Neuronal stem cell (in vitro differentiated cells): ENCODE data around the gene SH3TC2.

ENCODE experiments used
- DNase-seq: peaks from one replicate; pipeline ENCODE4 v3.0.0-alpha.2; 2013; ENCODE audit warnings: low spot score
- H2AFZ ChIP-seq: one replicate; pipeline ENCODE4 v1.6.1; 2013; ENCODE audit warnings: mild to moderate bottlenecking, low read length, inconsistent platforms
- H2AK5ac ChIP-seq: 2 replicates; pipeline ENCODE4 v1.6.1; 2013; ENCODE audit warnings: low read depth, mild to moderate bottlenecking, inconsistent platforms, low read length, moderate library complexity, mixed read lengths
- H2BK120ac ChIP-seq: 2 replicates; pipeline ENCODE4 v1.6.1; 2013; ENCODE audit warnings: low read depth, mild to moderate bottlenecking, inconsistent platforms, low read length, moderate library complexity, mixed read lengths
- H2BK12ac ChIP-seq: one replicate; pipeline ENCODE4 v1.6.1; 2013; ENCODE audit warnings: low read length, inconsistent platforms
- H2BK15ac ChIP-seq: 2 replicates; pipeline ENCODE4 v1.6.1; 2013; ENCODE audit warnings: mild to moderate bottlenecking, low read length, inconsistent platforms, mixed read lengths
- H2BK5ac ChIP-seq: one replicate; pipeline ENCODE4 v1.6.1; 2013; ENCODE audit warnings: inconsistent platforms, mild to moderate bottlenecking, low read length, moderate library complexity
- H3K14ac ChIP-seq: one replicate; pipeline ENCODE4 v1.6.1; 2013; ENCODE audit warnings: low read length, inconsistent platforms
- H3K18ac ChIP-seq: 2 replicates; pipeline ENCODE4 v1.6.1; 2013; ENCODE audit warnings: low read length, inconsistent platforms
- H3K23ac ChIP-seq: 2 replicates; pipeline ENCODE4 v1.6.1; 2013; ENCODE audit warnings: low read depth, mild to moderate bottlenecking, mixed read lengths, low read length, inconsistent platforms; ENCODE audit not compliant: poor library complexity
- H3K27ac ChIP-seq: replicated peaks from 3 replicates; pipeline ENCODE4 v1.5.1; 2013; ENCODE audit warnings: low read length, inconsistent platforms
- H3K27me3 ChIP-seq, 3 experiments: 2 replicates each; pipeline ENCODE4 v1.6.1; 2013; ENCODE audit warnings: low read length in 3 of 3, mild to moderate bottlenecking in 2 of 3, inconsistent platforms in 1 of 3, low read depth in 1 of 3, mixed read lengths in 1 of 3, moderate library complexity in 1 of 3; ENCODE audit not compliant: control insufficient read depth in 3 of 3, insufficient read depth in 3 of 3
- H3K36me3 ChIP-seq, 2 donors: replicated peaks in 1 of 2; 2 replicates each; pipeline ENCODE4 v1.6.1; 2013; ENCODE audit warnings: low read length in 2 of 2; ENCODE audit not compliant: control insufficient read depth in 2 of 2, insufficient read depth in 2 of 2
- H3K4ac ChIP-seq: 2 replicates; pipeline ENCODE4 v1.6.1; 2013; ENCODE audit warnings: inconsistent platforms, mild to moderate bottlenecking, low read length, moderate library complexity
- H3K4me1 ChIP-seq, 2 donors: 1 replicate in 1 of 2; 2 replicates in 1 of 2; pipeline ENCODE4 v1.6.1; 2013; ENCODE audit warnings: low read length in 2 of 2, low read depth in 1 of 2; ENCODE audit not compliant: control insufficient read depth in 2 of 2, insufficient read depth in 1 of 2
- H3K4me2 ChIP-seq: one replicate; pipeline ENCODE4 v1.6.1; 2013; ENCODE audit warnings: mild to moderate bottlenecking, low read length, inconsistent platforms; ENCODE audit not compliant: insufficient read depth, poor library complexity, severe bottlenecking
- H3K4me3 ChIP-seq, 2 donors: 2 replicates each; pipeline ENCODE4 v1.5.1; 2013; ENCODE audit warnings: low read length in 2 of 2, mild to moderate bottlenecking in 2 of 2, inconsistent platforms in 1 of 2, moderate library complexity in 1 of 2
- H3K79me1 ChIP-seq: one replicate; pipeline ENCODE4 v1.6.1; 2013; ENCODE audit warnings: low read depth, mild to moderate bottlenecking, inconsistent platforms, low read length, moderate library complexity
- H3K9ac ChIP-seq: one replicate; pipeline ENCODE4 v1.6.1; 2013; ENCODE audit warnings: mild to moderate bottlenecking, low read depth, low read length, inconsistent platforms; ENCODE audit not compliant: poor library complexity
- H3K9me3 ChIP-seq, 2 donors: replicated peaks in 1 of 2; 2 replicates each; pipeline versions ENCODE3 to v1.6.1; 2013; ENCODE audit warnings: low read length in 2 of 2, mild to moderate bottlenecking in 2 of 2, inconsistent platforms in 1 of 2, low read depth in 1 of 2, mixed read lengths in 1 of 2, moderate library complexity in 1 of 2; ENCODE audit not compliant: control insufficient read depth in 2 of 2, insufficient read depth in 1 of 2
- H4K8ac ChIP-seq: one replicate; pipeline ENCODE4 v1.6.1; 2013; ENCODE audit warnings: low read depth, mild to moderate bottlenecking, inconsistent platforms, low read length, moderate library complexity
- H4K91ac ChIP-seq: one replicate; pipeline ENCODE4 v1.6.1; 2013; ENCODE audit warnings: low read length, low read depth, mild to moderate bottlenecking, inconsistent platforms; ENCODE audit not compliant: poor library complexity
- WGBS, 2 donors: extraction: QIAGEN DNeasy Blood & Tissue Kit; methylation state at CpG; one replicate each; pipeline ENCODE4 v1.1.7; 2013; ENCODE audit warnings: missing lambda C conversion rate in 2 of 2, mixed read lengths in 1 of 2; ENCODE audit not compliant: insufficient read length in 2 of 2, insufficient replicate concordance in 1 of 2; ENCODE audit errors: extremely low coverage in 2 of 2; 5-methylcytosine and 5-hydroxymethylcytosine counted together

SH3TC2 gene

DNA sequence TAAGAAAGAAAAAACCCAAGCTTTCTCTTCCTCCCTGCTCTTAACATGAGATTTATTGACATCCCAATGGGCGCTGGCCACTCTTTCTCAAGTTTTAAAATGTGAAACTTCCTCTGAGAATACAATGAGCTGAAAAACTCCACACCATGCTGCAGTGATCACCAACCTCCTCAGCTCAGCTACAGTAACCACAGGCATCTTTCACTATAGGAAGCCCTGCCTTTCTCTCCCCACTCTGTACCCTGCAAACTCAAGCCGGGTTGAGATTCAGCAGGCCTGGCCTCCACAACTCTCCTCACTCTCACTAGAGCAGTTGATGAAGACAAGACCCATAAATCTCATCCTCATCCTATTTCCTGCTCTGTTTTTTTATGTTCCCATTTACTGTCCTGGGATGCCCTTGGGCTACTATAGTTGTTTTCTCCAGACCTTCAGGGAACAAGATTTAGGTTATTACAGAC lies 48.3 kb downstream of the SH3TC2 start:
- H4K8ac ChIP-seq = no peak overlapping the region
- H3K9ac ChIP-seq = no peak overlapping the region
- H2BK12ac ChIP-seq = no peak overlapping the region
- H3K27me3 ChIP-seq = no peaks in the 10 kb centered on the region
- no peaks in the 10 kb centered on the region for H3K79me1 ChIP-seq
- H2BK120ac ChIP-seq = no peak overlapping the region
- DNase-seq = no peak
- H3K27ac ChIP-seq = no peak overlapping the region
- H3K36me3 ChIP-seq = no peaks in the 10 kb centered on the region
- no peak overlapping the region for H3K14ac ChIP-seq
- H3K4me2 ChIP-seq = no peak overlapping the region
- H3K4me1 ChIP-seq = no peaks in the 10 kb centered on the region
- no CpG with 5 or more reads among the region's 2 CpGs for WGBS, 2 donors
- no peak overlapping the region for H3K18ac ChIP-seq
- no peak overlapping the region for H3K23ac ChIP-seq
- H2AFZ ChIP-seq = no peak overlapping the region
- no peak overlapping the region for H3K4ac ChIP-seq
- H2BK5ac ChIP-seq = no peak overlapping the region
- no peaks in the 10 kb centered on the region for H3K9me3 ChIP-seq
- no peak overlapping the region for H4K91ac ChIP-seq
- H2AK5ac ChIP-seq = no peak overlapping the region
- no peak overlapping the region for H2BK15ac ChIP-seq
- H3K4me3 ChIP-seq = no peak overlapping the region

DNA sequence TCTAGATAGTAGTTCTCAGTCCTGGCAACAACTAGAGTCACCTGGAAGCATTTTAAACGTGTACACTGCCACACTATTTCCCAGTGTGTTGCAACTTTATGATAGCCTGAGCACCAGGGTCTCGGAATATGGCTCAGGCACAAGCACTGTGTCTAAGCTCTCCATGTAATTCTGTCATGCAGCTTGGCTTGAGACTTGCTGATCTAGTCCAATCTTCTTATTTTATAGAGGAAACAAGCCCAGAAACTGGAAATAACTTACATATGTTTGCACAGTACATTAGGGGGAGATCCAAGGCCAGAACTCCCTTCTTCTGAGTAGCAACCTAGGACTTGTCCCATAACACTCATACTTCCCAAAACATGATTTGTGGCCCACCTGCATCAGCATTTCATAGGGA lies 49.1 kb downstream of the SH3TC2 start:
- no peak overlapping the region for H3K4me2 ChIP-seq
- H4K8ac ChIP-seq = no peak overlapping the region
- H3K18ac ChIP-seq = no peak overlapping the region
- DNase-seq = no peak
- no peak overlapping the region for H2BK5ac ChIP-seq
- H3K36me3 ChIP-seq = no peaks in the 10 kb centered on the region
- no peaks in the 10 kb centered on the region for H3K27me3 ChIP-seq
- no peak overlapping the region for H3K14ac ChIP-seq
- H3K9ac ChIP-seq = no peak overlapping the region
- H3K27ac ChIP-seq = no peak overlapping the region
- H4K91ac ChIP-seq = no peak overlapping the region
- no peak overlapping the region for H2BK15ac ChIP-seq
- no peak overlapping the region for H2AK5ac ChIP-seq
- no peaks in the 10 kb centered on the region for H3K4me1 ChIP-seq
- H3K4ac ChIP-seq = no peak overlapping the region
- H3K23ac ChIP-seq = no peak overlapping the region
- H2AFZ ChIP-seq = no peak overlapping the region
- no peaks in the 10 kb centered on the region for H3K79me1 ChIP-seq
- H3K4me3 ChIP-seq = no peak overlapping the region
- WGBS, 2 donors = no CpG with 5 or more reads among the region's 2 CpGs
- H2BK12ac ChIP-seq = no peak overlapping the region
- no peaks in the 10 kb centered on the region for H3K9me3 ChIP-seq
- no peak overlapping the region for H2BK120ac ChIP-seq

DNA sequence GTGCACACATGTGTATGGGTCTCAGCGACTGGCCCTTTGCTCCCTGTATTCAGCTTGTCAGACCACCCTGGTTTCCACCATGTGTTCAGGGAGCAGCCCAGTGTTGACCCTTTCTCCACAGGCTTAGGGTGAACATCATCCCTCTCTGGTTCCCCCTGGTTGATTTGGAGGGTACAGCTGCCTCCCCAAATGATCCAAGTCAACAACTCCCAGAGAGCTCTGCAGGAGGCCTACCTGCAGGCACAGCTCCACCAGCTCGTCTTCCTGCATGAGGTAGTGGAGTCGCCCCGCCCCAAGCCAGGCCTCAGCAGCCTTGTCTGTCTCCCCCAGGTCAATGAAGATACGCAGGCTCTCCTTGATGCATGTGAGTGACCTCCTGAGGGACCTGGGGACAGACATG lies 50.5 kb downstream of the SH3TC2 start:
- Histone ChIP-seq H3K4me3 (no peak overlapping the region), H3K79me1 (no peaks in the 10 kb centered on the region), H3K18ac (no peak overlapping the region), H2AK5ac (no peak overlapping the region), H4K91ac (no peak overlapping the region), H3K4me1 (no peaks in the 10 kb centered on the region), H4K8ac (no peak overlapping the region), H2BK15ac (no peak overlapping the region), H2BK12ac (no peak overlapping the region), H3K9ac (no peak overlapping the region), H3K36me3 (no peaks in the 10 kb centered on the region), H3K9me3 (no peaks in the 10 kb centered on the region), H2BK5ac (no peak overlapping the region), H2BK120ac (no peak overlapping the region), H2AFZ (no peak overlapping the region), H3K27ac (no peak overlapping the region), H3K4ac (no peak overlapping the region), H3K27me3 (no peaks in the 10 kb centered on the region), H3K23ac (no peak overlapping the region), H3K14ac (no peak overlapping the region), H3K4me2 (no peak overlapping the region)
- no CpG with 5 or more reads among the region's 5 CpGs for WGBS, 2 donors
- DNase-seq = no peak

DNA sequence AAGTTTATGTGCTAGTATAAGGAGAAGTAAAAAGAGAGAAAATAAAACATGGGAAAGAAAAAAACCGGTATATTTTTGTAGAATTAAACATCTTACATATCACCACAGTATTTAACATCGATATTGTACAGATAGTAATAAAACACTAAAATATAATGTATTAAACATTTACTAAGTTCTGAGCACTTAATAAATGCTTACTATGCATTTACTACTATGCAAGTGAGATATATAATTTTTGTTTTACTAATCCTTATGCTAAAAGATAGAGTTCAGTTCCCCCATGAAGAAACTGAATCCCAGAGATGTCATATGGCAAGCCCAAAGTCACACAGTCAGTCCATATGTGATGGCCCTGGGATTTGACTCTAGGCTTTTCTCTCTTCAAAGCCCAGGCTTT lies 51.1 kb downstream of the SH3TC2 start:
- no peak overlapping the region for H2BK5ac ChIP-seq
- H3K79me1 ChIP-seq = no peaks in the 10 kb centered on the region
- H3K27me3 ChIP-seq = no peaks in the 10 kb centered on the region
- no peaks in the 10 kb centered on the region for H3K4me1 ChIP-seq
- no peak overlapping the region for H4K91ac ChIP-seq
- DNase-seq = no peak
- H2BK15ac ChIP-seq = no peak overlapping the region
- H3K23ac ChIP-seq = no peak overlapping the region
- H3K4me2 ChIP-seq = no peak overlapping the region
- no peak overlapping the region for H2AK5ac ChIP-seq
- no peak overlapping the region for H3K4me3 ChIP-seq
- no peak overlapping the region for H2BK120ac ChIP-seq
- H3K9ac ChIP-seq = no peak overlapping the region
- no peak overlapping the region for H2BK12ac ChIP-seq
- no peak overlapping the region for H3K4ac ChIP-seq
- no peak overlapping the region for H4K8ac ChIP-seq
- H3K18ac ChIP-seq = no peak overlapping the region
- WGBS, 2 donors = no CpG with 5 or more reads among the region's 2 CpGs
- H3K9me3 ChIP-seq = no peaks in the 10 kb centered on the region
- H2AFZ ChIP-seq = no peak overlapping the region
- no peak overlapping the region for H3K14ac ChIP-seq
- no peaks in the 10 kb centered on the region for H3K36me3 ChIP-seq
- no peak overlapping the region for H3K27ac ChIP-seq
